ACC112 (cell line): Measurements from ENCODE around the gene TRAPPC4.
A peak's percentile ranks its signal among the peaks of the same experiment; 100 is the strongest.
"Not testable (repeated sequence)": the region's sequence is repeated elsewhere in the genome, so short reads cannot be mapped to it uniquely, and the experiment has no call there.

ENCODE experiments used
- H2AFZ ChIP-seq: fragments of 200-600 bp; sonication (generic); one replicate; pipeline ENCODE4 v1.6.0; 2017; ENCODE audit warnings: antibody characterized with exemption, low read length; ENCODE audit not compliant: unreplicated experiment
- H3K27ac ChIP-seq: fragments of 200-600 bp; sonication (generic); 2 replicates; pipeline ENCODE4 v1.5.1; 2014; ENCODE audit warnings: low read depth, mild to moderate bottlenecking, antibody characterized with exemption, low read length, moderate library complexity
- H3K27me3 ChIP-seq: fragments of 200-600 bp; sonication (generic); 2 replicates; pipeline ENCODE4 v1.6.1; 2014; ENCODE audit warnings: mild to moderate bottlenecking, antibody characterized with exemption, low read length, moderate library complexity, mixed read lengths; ENCODE audit not compliant: insufficient read depth
- H3K36me3 ChIP-seq: fragments of 200-600 bp; sonication (generic); 2 replicates; pipeline ENCODE4 v1.6.1; 2016; ENCODE audit warnings: mild to moderate bottlenecking, antibody characterized with exemption, low read length, moderate library complexity, mixed read lengths; ENCODE audit not compliant: insufficient read depth
- H3K4me1 ChIP-seq: fragments of 200-600 bp; sonication (generic); one replicate; pipeline ENCODE4 v1.6.1; 2016; ENCODE audit warnings: low read length, mixed read lengths; ENCODE audit not compliant: insufficient read depth, unreplicated experiment, control insufficient read depth
- H3K4me3 ChIP-seq: fragments of 200-600 bp; sonication (generic); 2 replicates; pipeline ENCODE4 v1.5.1; 2014; ENCODE audit warnings: mild to moderate bottlenecking, low read depth, low read length
- H3K79me2 ChIP-seq: fragments of 200-600 bp; sonication (generic); one replicate; pipeline ENCODE4 v1.6.0; 2016; ENCODE audit warnings: low read length; ENCODE audit not compliant: control insufficient read depth, unreplicated experiment, insufficient read depth

TRAPPC4 gene

GRCh38 chr11:118991486-118992038, 27.0 kb upstream of the TRAPPC4 start:
- H3K79me2 ChIP-seq, H3K36me3 ChIP-seq, H2AFZ ChIP-seq, H3K4me3 ChIP-seq, H3K27me3 ChIP-seq, H3K27ac ChIP-seq, H3K4me1 ChIP-seq: not testable (repeated sequence)

- peaks cover 27% of the 10 kb centered on the region for H3K79me2 ChIP-seq
- H3K4me3 ChIP-seq: peak overlapping the region; percentile 88
- H3K27ac ChIP-seq: peak overlapping the region; percentile 15
- H3K4me1 ChIP-seq: peaks cover 24% of the 10 kb centered on the region
- H2AFZ ChIP-seq: peak overlapping the region; percentile 77
- peaks cover 10% of the 10 kb centered on the region for H3K36me3 ChIP-seq
- no peaks in the 10 kb centered on the region for H3K27me3 ChIP-seq
These were observed 21.5 kb upstream of the TRAPPC4 start for GRCh38 chr11:118996926-118997626.

- Histone ChIP-seq H2AFZ (peak within 1 kb of the TSS; percentile 77), H3K79me2 (peaks cover 27% of the 10 kb centered on the region)
These were observed 20.8 kb upstream of the TRAPPC4 start, which contains the start of gene CENATAC for GRCh38 chr11:118997627-118998387. CENATAC (plus strand) TSS chr11:118998138; CDS start chr11:118998198, 60 bp downstream.

DNA sequence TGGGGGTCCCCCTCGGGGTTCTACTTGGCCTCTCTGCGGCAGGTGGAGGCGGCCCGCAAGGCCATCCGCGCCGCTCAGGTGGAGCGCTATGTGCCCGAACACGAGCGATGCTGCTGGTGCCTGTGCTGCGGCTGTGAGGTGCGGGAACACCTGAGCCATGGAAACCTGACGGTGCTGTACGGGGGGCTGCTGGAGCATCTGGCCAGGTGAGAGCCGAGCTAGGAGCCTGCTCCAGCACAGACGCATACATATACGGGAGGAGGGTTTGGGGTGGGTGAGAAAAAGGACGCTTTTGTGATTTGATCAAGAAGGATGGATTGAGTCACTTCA, 20.2 kb upstream of the TRAPPC4 start:
- peak overlapping the region; percentile 88 for H3K4me3 ChIP-seq
- H3K79me2 ChIP-seq: peaks cover 27% of the 10 kb centered on the region
- H3K27ac ChIP-seq: peak overlapping the region; percentile 29
- peak overlapping the region; percentile 61 for H2AFZ ChIP-seq
- peaks cover 10% of the 10 kb centered on the region for H3K36me3 ChIP-seq
- H3K27me3 ChIP-seq: no peaks in the 10 kb centered on the region
- H3K4me1 ChIP-seq: peaks cover 24% of the 10 kb centered on the region

More at GRCh38 chr11:118997627-118998387, 20.8 kb upstream of the TRAPPC4 start, which contains the start of gene CENATAC:
- H3K4me1 ChIP-seq: peaks cover 24% of the 10 kb centered on the region
- peak within 1 kb of the TSS; percentile 29 for H3K27ac ChIP-seq
- peak within 1 kb of the TSS; percentile 88 for H3K4me3 ChIP-seq
- H3K36me3 ChIP-seq: peaks cover 10% of the 10 kb centered on the region
- H3K27me3 ChIP-seq: no peaks in the 10 kb centered on the region

DNA sequence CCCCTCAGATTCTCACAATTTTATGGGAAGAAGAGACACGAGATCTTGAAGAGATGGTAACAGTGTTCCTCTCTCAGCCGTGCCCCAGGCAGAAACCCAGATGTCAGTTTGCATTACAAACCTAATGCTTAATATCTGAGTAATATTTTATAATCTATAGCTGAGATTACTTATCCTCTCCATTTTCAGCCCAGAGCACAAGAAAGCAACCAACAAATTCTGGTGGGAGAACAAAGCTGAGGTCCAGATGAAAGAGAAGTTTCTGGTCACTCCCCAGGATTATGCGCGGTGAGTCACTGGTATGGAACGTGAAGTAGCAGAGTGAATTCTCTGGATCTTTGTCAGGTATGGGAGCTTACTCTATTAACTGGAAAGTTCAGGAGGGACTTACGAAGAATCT, 19.7 kb upstream of the TRAPPC4 start:
- Histone ChIP-seq H3K4me3 (peak overlapping the region; percentile 88), H3K4me1 (peaks cover 24% of the 10 kb centered on the region), H3K36me3 (peaks cover 11% of the 10 kb centered on the region), H3K27ac (peak overlapping the region; percentile 29), H3K27me3 (no peaks in the 10 kb centered on the region), H3K79me2 (peaks cover 27% of the 10 kb centered on the region), H2AFZ (no peak overlapping the region)

DNA sequence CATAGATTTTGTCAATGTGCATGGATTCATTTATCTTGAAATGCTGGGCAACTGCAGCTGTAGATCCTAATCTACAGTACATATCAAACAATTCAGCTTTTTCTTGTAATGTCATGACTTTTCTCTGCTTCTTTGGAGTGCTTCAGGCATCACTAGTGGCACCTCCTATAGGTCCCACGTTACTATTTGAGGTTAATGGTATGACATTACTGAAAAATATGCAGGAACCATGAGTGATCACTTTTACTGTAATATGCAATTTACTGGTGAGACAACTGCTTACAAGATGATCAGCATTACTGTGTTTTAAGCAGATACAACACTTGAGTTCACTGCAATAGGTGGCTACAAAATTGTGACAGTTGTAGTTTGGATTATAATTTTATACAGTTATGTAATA, 17.7 kb upstream of the TRAPPC4 start:
- Histone ChIP-seq H3K27me3 (no peaks in the 10 kb centered on the region), H3K27ac (no peak overlapping the region), H2AFZ (no peak overlapping the region), H3K79me2 (peaks cover 25% of the 10 kb centered on the region), H3K4me1 (peaks cover 24% of the 10 kb centered on the region), H3K4me3 (0 out of 2 replicates have a peak overlapping the region, but pooled peaks have one; percentile 38), H3K36me3 (peaks cover 16% of the 10 kb centered on the region)

DNA sequence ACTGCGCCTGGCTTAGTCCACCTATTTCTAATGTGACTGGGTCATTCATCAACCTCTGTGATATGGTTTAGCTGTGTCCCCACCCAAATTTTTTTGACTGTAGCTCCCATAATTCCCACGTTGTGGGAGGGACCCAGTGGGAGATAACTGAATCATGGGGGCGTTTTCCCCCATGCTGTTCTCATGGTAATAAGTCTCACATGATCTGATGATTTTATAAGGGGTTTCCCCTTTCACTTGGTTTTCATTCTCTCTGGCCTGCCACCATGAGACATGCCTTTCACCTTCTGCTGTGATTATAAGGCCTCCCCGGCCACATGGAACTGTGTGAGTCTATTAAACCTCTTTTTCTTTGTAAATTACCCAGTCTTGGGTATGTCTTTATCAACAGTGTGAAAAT, 11.9 kb upstream of the TRAPPC4 start:
- H3K27ac ChIP-seq: no peak overlapping the region
- H2AFZ ChIP-seq: no peak overlapping the region
- no peaks in the 10 kb centered on the region for H3K79me2 ChIP-seq
- no peaks in the 10 kb centered on the region for H3K27me3 ChIP-seq
- H3K4me1 ChIP-seq: no peaks in the 10 kb centered on the region
- no peak overlapping the region for H3K4me3 ChIP-seq
- H3K36me3 ChIP-seq: 0 out of 2 replicates have a peak, but pooled peaks cover 9% of the 10 kb centered on the region

DNA sequence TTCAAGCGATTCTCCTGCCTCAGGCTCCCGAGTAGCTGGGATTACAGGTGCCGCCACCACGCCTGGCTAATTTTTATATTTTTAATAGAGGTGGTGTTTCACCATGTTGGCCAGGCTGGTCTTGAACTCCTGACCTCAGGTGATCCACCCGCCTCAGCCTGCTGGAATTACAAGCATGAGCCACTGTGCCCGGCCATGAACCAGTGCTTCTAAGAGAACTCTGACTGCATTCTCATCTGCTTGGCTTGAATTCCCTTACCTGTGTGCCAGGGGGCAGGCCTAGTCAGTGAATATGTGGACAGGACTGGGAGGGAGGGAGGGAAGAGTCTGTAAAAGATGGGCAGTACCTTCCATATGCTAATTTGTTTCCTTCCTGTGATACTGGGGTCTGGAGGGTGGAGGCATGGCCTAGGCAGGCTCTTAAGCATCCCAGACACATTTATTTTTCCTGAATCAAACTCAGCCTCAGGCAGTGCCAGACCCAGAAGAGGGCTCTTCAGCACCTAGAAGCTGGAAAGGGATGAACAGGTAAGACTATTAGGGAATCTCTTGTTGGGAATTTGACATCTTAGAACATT, 7.0 kb upstream of the TRAPPC4 start:
- no peak overlapping the region for H2AFZ ChIP-seq
- peaks cover 10% of the 10 kb centered on the region for H3K4me1 ChIP-seq
- peaks cover 12% of the 10 kb centered on the region for H3K79me2 ChIP-seq
- no peaks in the 10 kb centered on the region for H3K27me3 ChIP-seq
- peaks cover 36% of the 10 kb centered on the region for H3K36me3 ChIP-seq
- no peak overlapping the region for H3K4me3 ChIP-seq
- H3K27ac ChIP-seq: no peak overlapping the region

DNA sequence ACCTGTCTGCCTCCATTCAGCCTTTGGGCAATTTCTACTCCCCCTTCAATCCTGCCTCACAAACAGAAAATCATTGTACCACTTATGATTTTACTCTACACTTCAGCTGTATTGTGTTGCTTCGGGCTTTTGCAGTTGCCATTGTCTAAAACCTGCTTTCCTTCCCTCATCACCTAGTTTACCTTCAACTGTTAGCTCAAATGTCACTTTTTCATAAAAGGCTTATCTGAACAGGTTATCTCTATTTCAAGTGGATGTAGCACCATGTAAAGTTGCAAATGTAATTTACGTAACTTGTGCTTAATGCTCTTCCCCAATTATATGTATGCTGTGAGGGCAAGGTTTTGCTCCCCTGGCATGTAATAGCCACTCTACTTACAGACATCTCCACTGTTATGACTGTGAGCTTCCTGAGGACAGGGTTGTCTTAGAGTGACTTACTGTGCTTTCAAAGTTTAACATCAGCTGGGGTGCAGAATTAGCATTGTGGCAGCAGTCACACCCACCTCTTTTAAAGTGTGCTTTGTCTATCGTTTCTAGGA, 5.9 kb upstream of the TRAPPC4 start:
- Histone ChIP-seq H3K27ac (no peak overlapping the region), H3K36me3 (peaks cover 41% of the 10 kb centered on the region), H3K27me3 (no peaks in the 10 kb centered on the region)

GRCh38 chr11:119014209-119014924, 4.2 kb upstream of the TRAPPC4 start:
- peaks cover 41% of the 10 kb centered on the region for H3K36me3 ChIP-seq

More for the DNA sequence above, 5.9 kb upstream of the TRAPPC4 start:
- Histone ChIP-seq H3K79me2 (peaks cover 24% of the 10 kb centered on the region), H3K4me1 (peaks cover 16% of the 10 kb centered on the region), H2AFZ (no peak overlapping the region), H3K4me3 (no peak overlapping the region)

More at GRCh38 chr11:119014209-119014924, 4.2 kb upstream of the TRAPPC4 start:
- Histone ChIP-seq H3K27me3 (no peaks in the 10 kb centered on the region), H3K4me1 (peaks cover 16% of the 10 kb centered on the region), H3K4me3 (no peak overlapping the region), H3K79me2 (peaks cover 36% of the 10 kb centered on the region), H2AFZ (no peak overlapping the region), H3K27ac (no peak overlapping the region)
